ENCODE results near the gene TIGD7.

Gene TIGD7

GRCh38 chr16:3305109-3306068 lies at the start of gene TIGD7, which contains the start of gene ZNF75A:
Gene TIGD7 (minus strand): TSS chr16:3305430. CDS start chr16:3300614, 4,816 bp downstream.
Gene ZNF75A (plus strand): TSS chr16:3305497. CDS start chr16:3308429, 2,932 bp downstream.
- peak; percentile 85 for DNase-seq (ENCODE audit: low spot score)

GRCh38 chr16:3349175-3349574 lies 43.9 kb upstream of the TIGD7 start:
- DNase-seq (ENCODE audit: low spot score): no peak

GRCh38 chr16:3348547-3349167 lies 43.4 kb upstream of the TIGD7 start:
- DNase-seq (ENCODE audit: low spot score): no peak

GRCh38 chr16:3347586-3347985 lies 42.4 kb upstream of the TIGD7 start:
- no peak for DNase-seq (ENCODE audit: low spot score)

- no peak for DNase-seq (ENCODE audit: low spot score)
Measured at GRCh38 chr16:3346041-3346440, 40.8 kb upstream of the TIGD7 start.

GRCh38 chr16:3328643-3329042 lies 23.4 kb upstream of the TIGD7 start:
- DNase-seq (ENCODE audit: low spot score): no peak

GRCh38 chr16:3328104-3328503 lies 22.9 kb upstream of the TIGD7 start:
- no peak for DNase-seq (ENCODE audit: low spot score)

GRCh38 chr16:3327514-3327913 lies 22.3 kb upstream of the TIGD7 start:
- DNase-seq (ENCODE audit: low spot score): no peak

GRCh38 chr16:3321816-3322215 lies 16.6 kb upstream of the TIGD7 start:
- no peak for DNase-seq (ENCODE audit: low spot score)

GRCh38 chr16:3317315-3317999 lies 12.2 kb upstream of the TIGD7 start:
- no peak for DNase-seq (ENCODE audit: low spot score)

- DNase-seq (ENCODE audit: low spot score): no peak
Measured at GRCh38 chr16:3311496-3311895, 6.3 kb upstream of the TIGD7 start.

- DNase-seq (ENCODE audit: low spot score): no peak
Measured at GRCh38 chr16:3306078-3306477, 848 bp upstream of the TIGD7 start.

- DNase-seq (ENCODE audit: low spot score): no peak
Measured at GRCh38 chr16:3304370-3304769, 860 bp downstream of the TIGD7 start.

- no peak for DNase-seq (ENCODE audit: low spot score)
Measured at GRCh38 chr16:3295783-3296182, 9.4 kb downstream of the TIGD7 start.

- no peak for DNase-seq (ENCODE audit: low spot score)
Measured at GRCh38 chr16:3295209-3295608, 10.0 kb downstream of the TIGD7 start.

GRCh38 chr16:3292604-3293003 lies 12.6 kb downstream of the TIGD7 start:
- DNase-seq (ENCODE audit: low spot score): no peak

GRCh38 chr16:3289998-3290673 lies 15.1 kb downstream of the TIGD7 start:
- DNase-seq (ENCODE audit: low spot score): no peak

- no peak for DNase-seq (ENCODE audit: low spot score)
Measured at GRCh38 chr16:3285131-3285530, 20.1 kb downstream of the TIGD7 start.

- no peak for DNase-seq (ENCODE audit: low spot score)
Measured at GRCh38 chr16:3283543-3284447, 21.4 kb downstream of the TIGD7 start.

GRCh38 chr16:3282730-3283542 lies 22.3 kb downstream of the TIGD7 start, which contains the start of gene ZNF263:
Gene ZNF263 (plus strand): TSS chr16:3283491. CDS start chr16:3283819, 328 bp downstream.
- DNase-seq (ENCODE audit: low spot score): peak; percentile 96

Measured in hematopoietic multipotent progenitor cell treated with erythropoietin and hydrocortisone succinate and interleukin-3 and kit ligand, for 15 days (in vitro differentiated cells).